Omental fat pad (tissue), 4 donors: ENCODE results near the gene CUTA. TPM values are rescaled to one million over a fixed set of nuclear protein-coding genes. Genes with fewer than 3 reads are reported as not detected.

Experiments used
- ATAC-seq: fragments of 150-250 bp; one replicate; pipeline ENCODE4 v1.9.1; 2016; ENCODE audit warnings: mild to moderate bottlenecking, moderate library complexity; ENCODE audit not compliant: low FRiP score
- DNase-seq: peaks from one replicate; pipeline ENCODE4 v3.0.0-alpha.2; 2019; ENCODE audit warnings: low spot score
- total RNA-seq, 4 donors: library from RNA; depleted of rRNA; stranded (reverse); fragments of >200 nt; gene quantifications; one replicate each; pipeline ENCODE4 v1.1.0, GENCODE V29; 2016
- TF ChIP-seq, protein P1 (sequence below), 3 donors: fragments of 450-650 bp; IDR thresholded peaks; one replicate each; pipeline ENCODE4 v1.5.1; 2016 to 2017; ENCODE audit warnings: antibody characterized with exemption in 3 of 3, mild to moderate bottlenecking in 3 of 3, moderate library complexity in 2 of 3

The CUTA gene
- total RNA-seq, 4 donors from 2014 or later: 57.1 to 107 (median 98.1) TPM

DNA sequence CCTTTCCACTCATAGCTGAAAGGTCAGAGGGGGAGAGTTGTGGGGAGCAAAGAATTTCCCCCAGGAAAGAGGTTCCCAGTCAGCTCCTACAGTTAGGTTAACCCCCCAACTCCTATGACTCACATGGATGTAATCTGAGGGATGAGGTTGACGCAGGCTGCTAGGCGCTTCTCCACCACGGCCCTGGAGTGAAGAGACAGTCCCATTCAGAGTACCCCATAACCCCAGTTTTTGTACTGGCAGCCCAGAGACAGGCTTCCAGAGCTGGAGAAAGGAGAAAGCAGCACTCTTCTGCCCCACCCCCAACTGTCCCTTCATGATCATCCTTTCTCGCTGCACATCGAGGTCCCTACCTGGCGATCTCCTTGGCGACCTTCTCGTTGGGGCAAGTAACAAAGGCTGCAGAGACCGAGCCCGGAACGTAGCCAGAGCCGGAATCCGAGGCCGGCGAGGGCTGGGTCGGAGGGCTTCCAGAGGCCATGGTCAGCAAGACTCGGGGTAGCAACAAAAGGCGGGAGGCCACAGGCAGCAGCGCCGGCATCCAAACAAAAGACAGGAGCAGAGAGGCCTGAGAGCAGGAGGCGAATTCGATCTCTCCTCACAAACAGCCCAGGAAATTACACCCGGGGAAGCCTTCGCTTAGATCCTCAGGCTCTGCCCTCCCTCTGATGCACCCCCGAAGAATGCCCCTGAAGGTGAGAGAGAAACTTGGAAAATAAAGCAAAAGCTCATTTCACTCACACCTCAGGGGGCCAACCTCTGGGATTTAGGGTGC, 592 bp downstream of the CUTA start:
- peak; percentile 37 for ATAC-seq
- DNase-seq: no peak
- TF ChIP-seq, protein P1, sequence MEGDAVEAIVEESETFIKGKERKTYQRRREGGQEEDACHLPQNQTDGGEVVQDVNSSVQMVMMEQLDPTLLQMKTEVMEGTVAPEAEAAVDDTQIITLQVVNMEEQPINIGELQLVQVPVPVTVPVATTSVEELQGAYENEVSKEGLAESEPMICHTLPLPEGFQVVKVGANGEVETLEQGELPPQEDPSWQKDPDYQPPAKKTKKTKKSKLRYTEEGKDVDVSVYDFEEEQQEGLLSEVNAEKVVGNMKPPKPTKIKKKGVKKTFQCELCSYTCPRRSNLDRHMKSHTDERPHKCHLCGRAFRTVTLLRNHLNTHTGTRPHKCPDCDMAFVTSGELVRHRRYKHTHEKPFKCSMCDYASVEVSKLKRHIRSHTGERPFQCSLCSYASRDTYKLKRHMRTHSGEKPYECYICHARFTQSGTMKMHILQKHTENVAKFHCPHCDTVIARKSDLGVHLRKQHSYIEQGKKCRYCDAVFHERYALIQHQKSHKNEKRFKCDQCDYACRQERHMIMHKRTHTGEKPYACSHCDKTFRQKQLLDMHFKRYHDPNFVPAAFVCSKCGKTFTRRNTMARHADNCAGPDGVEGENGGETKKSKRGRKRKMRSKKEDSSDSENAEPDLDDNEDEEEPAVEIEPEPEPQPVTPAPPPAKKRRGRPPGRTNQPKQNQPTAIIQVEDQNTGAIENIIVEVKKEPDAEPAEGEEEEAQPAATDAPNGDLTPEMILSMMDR (IDR thresholded peaks at IDR 0.05): no peak

DNA sequence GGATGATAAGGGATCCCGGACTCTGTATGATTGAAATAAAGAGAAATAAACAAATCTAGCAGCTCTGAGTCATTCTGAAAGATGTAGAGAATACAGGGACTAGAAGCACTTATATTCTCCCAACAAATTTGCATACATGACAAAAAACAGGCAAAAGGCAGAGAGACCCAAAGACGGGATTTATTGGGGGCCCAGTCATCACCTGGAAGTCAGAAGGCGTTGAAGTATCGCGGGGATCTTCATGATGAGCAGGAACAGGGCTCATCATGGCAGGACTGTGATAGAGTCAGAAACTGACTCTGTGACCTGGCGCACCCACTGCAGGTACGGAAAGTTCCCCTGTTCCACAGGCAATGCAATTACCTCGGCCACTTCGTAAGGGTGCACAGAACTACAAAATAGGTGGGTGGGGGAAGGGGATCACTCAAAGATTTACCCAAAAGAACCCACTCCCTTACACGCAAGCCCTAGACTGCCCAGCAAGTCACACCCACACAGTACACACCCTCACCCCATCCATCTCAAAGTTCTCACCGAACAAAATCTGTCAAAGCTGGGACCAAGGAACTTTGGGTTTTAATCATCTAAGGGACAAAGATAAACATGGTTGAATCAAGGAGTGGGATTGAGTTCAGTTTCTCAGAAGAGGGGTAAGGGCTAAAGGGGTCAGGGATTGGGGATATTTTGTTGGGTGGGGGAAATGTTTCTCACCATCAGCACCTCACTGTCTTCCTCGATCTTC, 1.4 kb downstream of the CUTA start:
- TF ChIP-seq, protein P1 (IDR thresholded peaks at IDR 0.05): no peak
- no peak for ATAC-seq

DNA sequence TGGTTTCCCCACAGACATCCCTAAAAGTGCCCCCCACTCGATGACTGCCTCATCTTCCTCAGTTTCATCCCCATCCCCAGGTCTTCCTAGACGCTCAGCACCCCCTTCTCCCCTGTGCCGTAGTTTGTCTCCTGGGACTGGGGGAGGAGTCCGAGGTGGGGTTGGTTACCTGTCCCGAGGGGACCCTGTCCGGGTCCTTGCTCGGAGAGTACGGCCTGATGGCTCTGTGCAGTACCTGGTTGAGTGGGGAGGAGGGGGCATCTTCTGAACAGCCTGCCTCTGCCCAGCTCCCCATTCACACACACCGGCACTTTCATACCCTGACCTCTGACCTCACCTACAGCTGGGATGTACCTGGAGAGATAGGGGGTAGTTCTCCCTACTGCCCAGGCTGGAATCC, 2.1 kb downstream of the CUTA start:
- ATAC-seq (no peak), DNase-seq (no peak)
- TF ChIP-seq, protein P1 (IDR thresholded peaks at IDR 0.05): no peak

More for the DNA sequence above, 1.4 kb downstream of the CUTA start:
- DNase-seq: no peak

DNA sequence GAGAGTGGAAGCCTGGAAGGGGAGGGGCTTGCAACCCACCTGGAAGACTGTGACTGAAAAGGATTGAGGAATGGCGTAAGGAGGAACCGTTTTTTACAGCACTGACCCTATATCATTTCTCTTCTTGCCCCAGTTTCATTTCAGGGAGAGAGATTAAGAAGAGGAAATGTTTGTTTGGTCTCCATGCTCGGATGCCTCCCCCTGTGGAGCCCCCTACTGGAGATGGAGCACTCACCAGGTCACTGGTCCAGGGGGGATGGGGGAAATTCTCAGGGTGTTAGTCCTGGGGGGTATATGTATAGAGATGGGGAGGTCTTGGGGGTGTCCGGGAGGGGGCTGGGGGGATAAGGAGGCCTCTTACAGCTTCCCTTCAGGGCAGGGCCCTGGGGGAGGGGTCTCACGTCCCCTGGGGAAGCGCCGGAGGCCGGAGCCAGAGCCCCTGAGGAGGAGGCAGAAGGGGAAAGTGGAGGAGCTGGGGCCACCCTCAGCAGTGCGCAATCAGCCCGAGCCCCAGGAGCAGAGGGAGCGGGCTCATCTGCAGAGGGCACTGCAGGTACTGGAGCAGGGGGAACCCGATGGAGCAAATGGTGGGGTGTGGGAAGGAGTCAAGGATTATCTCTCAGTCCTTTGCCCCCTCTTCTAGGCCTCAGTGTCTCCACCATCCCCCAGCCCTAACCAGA, 3.2 kb downstream of the CUTA start:
- no peak for DNase-seq
- no peak for ATAC-seq
- TF ChIP-seq, protein P1 (IDR thresholded peaks at IDR 0.05): no peak

DNA sequence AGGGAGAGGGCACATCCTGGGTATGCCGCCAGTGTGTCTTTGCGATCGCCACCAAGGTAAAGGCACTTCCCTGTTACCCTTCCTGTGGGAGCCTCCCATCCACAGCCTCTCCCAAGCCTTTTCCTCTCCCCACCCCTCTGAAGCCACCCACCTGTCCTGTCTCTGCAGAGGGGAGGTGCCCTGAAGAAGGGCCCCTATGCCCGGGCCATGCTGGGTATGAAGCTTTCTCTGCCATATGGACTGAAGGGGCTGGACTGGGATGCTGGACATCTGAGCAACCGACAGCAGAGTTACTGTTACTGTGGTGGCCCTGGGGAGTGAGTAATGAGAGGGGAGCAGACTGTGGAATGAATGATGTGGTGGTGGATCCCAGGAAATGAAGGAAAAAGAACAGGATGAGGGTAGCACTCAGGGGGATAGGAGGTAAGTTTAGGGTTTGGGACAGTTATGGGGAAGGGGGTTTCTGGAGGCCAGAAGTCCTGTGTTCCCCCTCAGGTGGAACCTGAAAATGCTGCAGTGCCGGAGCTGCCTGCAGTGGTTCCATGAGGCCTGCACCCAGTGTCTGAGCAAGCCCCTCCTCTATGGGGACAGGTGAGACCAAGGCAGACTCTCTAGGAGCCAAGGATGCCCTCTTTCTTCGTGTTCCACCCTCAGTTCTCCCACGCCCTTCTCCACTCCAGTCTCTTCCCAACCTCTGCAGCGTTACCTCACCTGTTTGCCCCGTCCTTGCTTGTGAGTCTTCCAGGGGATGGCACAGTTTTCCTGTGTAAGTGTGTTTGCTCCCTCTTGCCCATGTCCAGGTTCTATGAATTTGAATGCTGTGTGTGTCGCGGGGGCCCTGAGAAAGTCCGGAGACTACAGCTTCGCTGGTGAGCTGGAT, 4.4 kb downstream of the CUTA start:
- ATAC-seq: no peak
- TF ChIP-seq, protein P1 (IDR thresholded peaks at IDR 0.05): no peak
- no peak for DNase-seq
